Naive thymus-derived CD4-positive, alpha-beta T cell (primary cell): Measurements from ENCODE around the gene TMOD3. TPM values are rescaled to one million over a fixed set of nuclear protein-coding genes. Genes with fewer than 3 reads are reported as not detected.
"Not testable (repeated sequence)": the region's sequence is repeated elsewhere in the genome, so short reads cannot be mapped to it uniquely, and the experiment has no call there.

Experiments used
- ATAC-seq: fragments of 150-1000 bp; cut with Tn5 transposase; 2 replicates; pipeline ENCODE4 v1.10.0; 2021; ENCODE audit warnings: mild to moderate bottlenecking, moderate library complexity
- CTCF ChIA-PET: fragments of 350-600 bp; sonication (Branson Sonifier 250); formaldehyde crosslinking; loops from one replicate; lab custom pipeline; 2021; ENCODE audit warnings: antibody characterized with exemption; lab: Charles Lee
- POLR2A ChIA-PET: fragments of 350-600 bp; sonication (Branson Sonifier 250); formaldehyde crosslinking; loops from one replicate; lab custom pipeline; 2021; ENCODE audit warnings: antibody characterized with exemption, inconsistent platforms; lab: Charles Lee
- DNase-seq, 9 donors: peaks; one replicate each; pipeline versions ENCODE4 v3.0.0 to v3.0.0-alpha.2; 2020 to 2022; ENCODE audit warnings: mixed read lengths in 1 of 9
- H3K27ac ChIP-seq: one replicate; pipeline ENCODE4 v1.7.0; 2013; ENCODE audit warnings: mild to moderate bottlenecking, low read depth, low read length, moderate library complexity
- H3K27me3 ChIP-seq, 2 donors: one replicate each; pipeline ENCODE4 v1.7.0; 2013; ENCODE audit warnings: low read length in 2 of 2, mild to moderate bottlenecking in 2 of 2, moderate library complexity in 2 of 2; ENCODE audit not compliant: control insufficient read depth in 2 of 2, insufficient read depth in 2 of 2
- H3K36me3 ChIP-seq, 3 experiments: 1 replicate in 2 of 3; 2 replicates in 1 of 3; pipeline ENCODE4 v1.7.0; 2013; ENCODE audit warnings: low read length in 3 of 3, mild to moderate bottlenecking in 3 of 3, moderate library complexity in 1 of 3; ENCODE audit not compliant: insufficient read depth in 3 of 3, control insufficient read depth in 2 of 3
- H3K4me1 ChIP-seq, 2 donors: one replicate each; pipeline ENCODE4 v1.7.0; 2013; ENCODE audit warnings: low read length in 2 of 2, mild to moderate bottlenecking in 2 of 2, moderate library complexity in 1 of 2; ENCODE audit not compliant: control insufficient read depth in 2 of 2, insufficient read depth in 2 of 2
- H3K4me3 ChIP-seq: 2 replicates; pipeline ENCODE4 v1.7.0; 2013; ENCODE audit warnings: mild to moderate bottlenecking, low read length
- H3K9me3 ChIP-seq, 3 experiments: 1 replicate in 2 of 3; 2 replicates in 1 of 3; pipeline ENCODE4 v1.7.0; 2013; ENCODE audit warnings: low read length in 3 of 3; ENCODE audit not compliant: control insufficient read depth in 2 of 3
- H3K27ac Mint-ChIP-seq, 9 donors: one replicate each; pipeline ENCODE4 v1.8.0; 2020 to 2022; ENCODE audit warnings: mixed read lengths in 9 of 9, mild to moderate bottlenecking in 8 of 9, moderate library complexity in 5 of 9, inconsistent platforms in 2 of 9
- H3K27me3 Mint-ChIP-seq, 5 donors: one replicate each; pipeline ENCODE4 v1.8.0; 2021 to 2022; ENCODE audit warnings: mixed read lengths in 5 of 5, mild to moderate bottlenecking in 1 of 5
- H3K36me3 Mint-ChIP-seq, 5 donors: one replicate each; pipeline ENCODE4 v1.8.0; 2020 to 2022; ENCODE audit warnings: mixed read lengths in 5 of 5, mild to moderate bottlenecking in 3 of 5, inconsistent platforms in 1 of 5
- H3K4me1 Mint-ChIP-seq, 7 donors: one replicate each; pipeline ENCODE4 v1.8.0; 2020 to 2022; ENCODE audit warnings: mixed read lengths in 7 of 7, mild to moderate bottlenecking in 3 of 7, inconsistent platforms in 1 of 7
- H3K4me3 Mint-ChIP-seq, 10 donors: one replicate each; pipeline ENCODE4 v1.8.0; 2020 to 2022; ENCODE audit warnings: mild to moderate bottlenecking in 10 of 10, mixed read lengths in 10 of 10, moderate library complexity in 6 of 10, inconsistent platforms in 2 of 10
- H3K9me3 Mint-ChIP-seq, 11 donors: one replicate each; pipeline ENCODE4 v1.8.0; 2020 to 2022; ENCODE audit warnings: mixed read lengths in 11 of 11, mild to moderate bottlenecking in 4 of 11, inconsistent platforms in 1 of 11, moderate library complexity in 1 of 11
- intact Hi-C, 2 donors: fragments of 100-400 bp; cut with micrococcal nuclease; formaldehyde crosslinking; loops; one replicate each; pipeline ENCODE4 v1.15.1; 2023
- polyA plus RNA-seq, 2 donors: library from polyadenylated mRNA; unstranded; fragments of 300-500 nt; fragmentation: Illumina TruSeq; gene quantifications; one replicate each; pipeline ENCODE4 v1.2.3, GENCODE V29; 2021
- total RNA-seq, 6 experiments: library from RNA in 5 of 6; stranded (reverse) in 5 of 6; gene quantifications; 1 replicate in 5 of 6; 2 replicates in 1 of 6; pipeline ENCODE4 v1.2.3 and lab custom pipeline; 2021 to 2026

Gene TMOD3
- 10 to 100 TPM; 46.5 to 75.9 (median 50.4) TPM for total RNA-seq
- polyA plus RNA-seq: 10 to 100 TPM; 25.5 to 25.6 TPM
- total RNA-seq (lab: John Stamatoyannopoulos, UW): 91.4 reads per million, percentile 83 among the genes with 10 or more reads in this experiment

DNA sequence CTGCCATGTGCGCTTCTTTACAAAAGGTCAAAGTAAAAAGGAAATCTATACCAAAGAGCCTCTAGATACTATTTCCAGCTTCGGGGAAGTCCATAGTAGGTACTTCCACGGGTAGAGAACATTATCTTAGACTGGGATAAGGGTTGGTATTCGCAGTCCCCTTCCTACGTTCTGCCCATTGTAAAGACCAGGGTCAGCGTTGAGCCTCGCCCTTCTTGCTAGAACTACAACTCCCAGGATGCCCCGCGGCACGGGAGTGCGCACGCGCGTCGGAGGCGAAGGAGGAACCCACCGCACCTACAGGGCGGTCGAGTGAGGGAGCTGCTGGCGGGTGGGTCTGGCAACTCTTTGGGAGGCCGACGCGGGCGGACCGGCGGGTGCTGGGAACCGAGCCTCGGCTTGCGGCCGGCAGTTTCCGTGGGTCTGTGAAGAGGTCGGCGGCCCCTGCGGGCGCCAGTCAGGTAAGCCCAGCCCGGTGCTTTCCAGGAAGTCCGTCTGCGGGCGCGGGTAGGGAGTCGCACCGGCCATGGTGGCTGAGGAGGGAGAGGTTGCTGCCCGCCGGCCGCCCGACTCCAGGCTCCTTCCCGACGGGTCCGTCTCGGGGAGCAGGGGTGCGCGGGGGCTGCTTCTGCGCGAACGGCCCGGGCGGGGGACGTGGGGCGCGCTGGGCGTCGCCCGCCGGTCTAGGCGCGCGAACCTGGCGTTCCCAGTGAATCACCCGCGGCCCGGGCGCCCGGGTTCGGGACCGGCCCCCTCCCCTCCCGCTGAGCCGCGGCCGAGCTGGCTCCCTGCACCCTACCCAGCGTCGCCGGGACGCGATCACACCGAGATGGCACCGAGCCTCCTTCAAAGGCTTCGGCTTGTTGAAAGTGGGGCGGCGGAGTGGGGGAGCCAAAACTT lies at the start of gene TMOD3:
Gene TMOD3 (plus strand): TSS at position 278 of the 900 bp plus-strand sequence. CDS start 33,232 bp downstream, outside the sequence.
- intact Hi-C loops: loop anchor here (1.0 to 10.0 kb wide), 12 partner anchors 8 to 698 kb away; partner anchors contain the start of genes LEO1 (in 2 of the 2), LYSMD2 (in 2 of the 2), MYO5A (in 1 of the 2) and TMOD2 (in 1 of the 2)
- H3K9me3 ChIP-seq: no peaks in the 10 kb centered on the region
- Mint-ChIP-seq H3K27me3 (peaks cover 0 to 8% (median 0%) of the 10 kb centered on the region in 5 donors), H3K36me3 (peaks cover 0 to 1% (median 0%) of the 10 kb centered on the region in 5 donors), H3K9me3 (peaks cover 0 to 2% (median 0%) of the 10 kb centered on the region in 11 donors), H3K27ac (peak within 1 kb of the TSS; percentile 87 to 97 (median 94)), H3K4me1 (peaks cover 30 to 51% (median 41%) of the 10 kb centered on the region in 7 donors), H3K4me3 (peak within 1 kb of the TSS; percentile 94 to 99 (median 98))
- H3K36me3 ChIP-seq: peaks cover 0 to 4% (median 0%) of the 10 kb centered on the region in 3 experiments
- peak within 1 kb of the TSS; percentile 93 for H3K4me3 ChIP-seq
- ATAC-seq (peak; percentile 94), DNase-seq (peak; percentile 79 to 94 (median 84))
- ChIA-PET CTCF (interaction anchor here (0.6 kb wide), 1 partner anchor 179 kb away, joined by 5 read pairs; no protein-coding TSS in a partner anchor), POLR2A (interaction anchor here (1.0 to 2.5 kb wide), 4 partner anchors 12 to 96 kb away, joined by 3 to 7 read pairs (median 3); no protein-coding TSS in a partner anchor)
- H3K4me1 ChIP-seq: peaks cover 21 to 26% of the 10 kb centered on the region in 2 donors
- no peaks in the 10 kb centered on the region for H3K27me3 ChIP-seq
- peak within 1 kb of the TSS; percentile 85 for H3K27ac ChIP-seq

DNA sequence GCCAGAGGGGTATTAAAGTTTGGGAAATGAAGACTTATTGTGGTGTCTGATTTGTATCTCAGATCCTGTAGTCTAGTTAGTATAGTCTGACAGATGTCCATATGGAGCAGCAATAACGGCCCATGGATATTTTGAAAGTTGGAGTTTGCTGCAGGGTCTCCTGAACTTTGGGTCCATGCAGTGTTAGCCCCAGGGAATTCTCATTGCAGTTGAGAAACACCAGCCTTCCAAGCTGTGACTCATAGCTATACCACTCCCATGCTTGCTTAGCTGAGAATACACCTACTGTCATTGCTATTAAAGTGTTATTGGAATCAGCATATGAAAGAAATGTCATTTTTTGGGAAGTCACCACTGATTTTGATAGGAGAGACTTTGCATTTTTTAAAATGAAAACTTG lies 48.8 kb upstream of the TMOD3 start:
- H3K27me3 ChIP-seq: no peaks in the 10 kb centered on the region
- CTCF ChIA-PET: interaction anchor here (0.8 kb wide), 1 partner anchor 131 kb away, joined by 6 read pairs; no protein-coding TSS in a partner anchor
- H3K4me3 ChIP-seq: no peak overlapping the region
- POLR2A ChIA-PET: interaction anchor here (1.0 to 1.6 kb wide), 2 partner anchors 44 to 131 kb away, joined by 4 read pairs; no protein-coding TSS in a partner anchor
- DNase-seq (no peak), ATAC-seq (no peak)
- intact Hi-C loops: no loop called here
- H3K4me3 Mint-ChIP-seq: no peak overlapping the region
- H3K27ac ChIP-seq: no peak overlapping the region
- H3K4me1 ChIP-seq: no peaks in the 10 kb centered on the region
- peaks cover 0 to 12% (median 5%) of the 10 kb centered on the region in 7 donors for H3K4me1 Mint-ChIP-seq
- peaks cover 4 to 60% (median 45%) of the 10 kb centered on the region in 5 donors for H3K36me3 Mint-ChIP-seq
- no peak overlapping the region for H3K27ac Mint-ChIP-seq
- peaks cover 0 to 6% (median 0%) of the 10 kb centered on the region in 11 donors for H3K9me3 Mint-ChIP-seq
- peaks cover 0 to 27% (median 7%) of the 10 kb centered on the region in 3 experiments for H3K36me3 ChIP-seq
- H3K9me3 ChIP-seq: no peaks in the 10 kb centered on the region
- H3K27me3 Mint-ChIP-seq: no peaks in the 10 kb centered on the region

DNA sequence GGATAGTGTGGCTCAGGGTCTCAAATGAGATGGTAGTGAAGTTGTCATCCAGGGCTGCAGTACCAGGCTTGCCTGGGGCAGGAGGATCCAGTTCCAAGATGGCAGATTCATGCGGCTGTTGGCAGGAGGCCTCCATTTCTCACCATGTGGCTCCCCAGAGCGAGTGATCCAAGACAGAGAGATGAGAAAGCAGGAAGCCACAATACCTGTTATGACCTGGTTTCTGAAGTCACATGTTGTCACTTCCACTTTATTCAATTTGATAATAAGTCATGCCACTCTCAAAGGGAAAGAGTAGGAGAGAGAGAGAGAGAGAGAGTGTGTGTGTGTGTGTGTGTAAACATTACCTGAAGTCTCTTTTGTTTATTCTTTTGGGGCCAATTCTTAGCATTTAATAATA lies 47.9 kb upstream of the TMOD3 start:
- H3K4me1 ChIP-seq: no peaks in the 10 kb centered on the region
- Mint-ChIP-seq H3K4me1 (peaks cover 0 to 6% (median 0%) of the 10 kb centered on the region in 7 donors), H3K27me3 (no peaks in the 10 kb centered on the region), H3K27ac (no peak overlapping the region), H3K9me3 (peaks cover 0 to 6% (median 0%) of the 10 kb centered on the region in 11 donors), H3K36me3 (peaks cover 4 to 63% (median 42%) of the 10 kb centered on the region in 5 donors), H3K4me3 (no peak overlapping the region)
- no peak for DNase-seq
- peaks cover 0 to 27% (median 7%) of the 10 kb centered on the region in 3 experiments for H3K36me3 ChIP-seq
- no peak overlapping the region for H3K27ac ChIP-seq
- intact Hi-C loops: no loop called here
- ATAC-seq: no peak
- no peaks in the 10 kb centered on the region for H3K27me3 ChIP-seq
- no peaks in the 10 kb centered on the region for H3K9me3 ChIP-seq
- no peak overlapping the region for H3K4me3 ChIP-seq
- ChIA-PET CTCF (no interaction called here), POLR2A (no interaction called here)

DNA sequence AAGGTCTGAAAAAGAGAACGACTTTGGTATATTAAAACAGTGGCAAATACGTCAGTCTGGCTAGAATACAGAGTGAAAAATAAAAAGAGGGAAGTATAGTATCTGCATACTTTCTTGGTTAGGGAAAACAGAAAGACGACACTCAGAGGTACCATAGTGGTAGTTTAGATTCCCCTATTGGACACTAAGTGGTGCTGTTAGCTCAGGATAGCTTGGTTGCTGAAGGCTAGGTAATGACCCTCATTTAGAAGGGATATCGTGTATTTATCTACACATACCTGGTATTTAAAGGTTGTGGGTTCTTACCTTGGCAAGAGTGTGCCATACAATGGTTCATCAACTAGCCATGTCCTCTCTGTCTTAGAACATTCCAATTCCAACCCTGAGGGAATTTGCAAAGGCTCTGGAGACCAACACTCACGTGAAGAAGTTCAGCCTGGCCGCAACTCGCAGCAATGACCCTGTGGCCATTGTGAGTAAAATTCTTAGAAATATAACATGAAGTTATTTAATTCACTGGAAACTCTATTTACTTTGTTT lies 47.0 kb upstream of the TMOD3 start:
- Histone ChIP-seq H3K4me1 (no peaks in the 10 kb centered on the region), H3K4me3 (no peak overlapping the region), H3K27ac (no peak overlapping the region), H3K36me3 (peaks cover 0 to 27% (median 7%) of the 10 kb centered on the region in 3 experiments), H3K9me3 (no peaks in the 10 kb centered on the region), H3K27me3 (no peaks in the 10 kb centered on the region)
- peaks cover 4 to 67% (median 45%) of the 10 kb centered on the region in 5 donors for H3K36me3 Mint-ChIP-seq
- H3K27ac Mint-ChIP-seq: no peak overlapping the region
- peaks cover 0 to 6% (median 0%) of the 10 kb centered on the region in 11 donors for H3K9me3 Mint-ChIP-seq
- intact Hi-C loops: no loop called here
- ATAC-seq (no peak), DNase-seq (no peak)
- H3K27me3 Mint-ChIP-seq: no peaks in the 10 kb centered on the region
- CTCF ChIA-PET: interaction anchor here (1.0 kb wide), 1 partner anchor 132 kb away, joined by 3 read pairs; no protein-coding TSS in a partner anchor
- no peak overlapping the region for H3K4me3 Mint-ChIP-seq
- peaks cover 0 to 4% (median 0%) of the 10 kb centered on the region in 7 donors for H3K4me1 Mint-ChIP-seq
- POLR2A ChIA-PET: no interaction called here

DNA sequence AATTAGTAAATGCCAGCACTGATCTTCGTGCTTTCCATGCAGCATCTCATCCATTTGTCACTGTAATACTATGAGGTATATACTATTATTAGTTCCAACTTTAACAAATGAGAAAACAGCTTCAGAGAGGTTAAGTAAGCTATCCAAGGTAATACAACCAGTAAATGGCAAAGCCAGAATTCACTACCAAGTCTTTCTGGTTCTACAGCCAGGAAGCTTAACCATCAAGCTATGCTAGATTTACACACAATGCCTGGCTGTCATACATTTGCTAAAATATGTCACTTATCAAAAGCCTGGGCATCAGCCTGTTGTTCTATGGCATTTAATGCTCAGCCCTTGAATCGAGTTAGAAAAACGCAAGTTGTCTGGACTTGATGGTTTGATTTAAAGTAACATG lies 45.5 kb upstream of the TMOD3 start:
- Histone ChIP-seq H3K9me3 (no peaks in the 10 kb centered on the region), H3K4me1 (no peaks in the 10 kb centered on the region), H3K27ac (no peak overlapping the region), H3K36me3 (peaks cover 0 to 31% (median 7%) of the 10 kb centered on the region in 3 experiments), H3K4me3 (no peak overlapping the region), H3K27me3 (no peaks in the 10 kb centered on the region)
- Mint-ChIP-seq H3K36me3 (peaks cover 4 to 74% (median 54%) of the 10 kb centered on the region in 5 donors), H3K27me3 (no peaks in the 10 kb centered on the region), H3K4me3 (no peak overlapping the region), H3K9me3 (peaks cover 0 to 6% (median 0%) of the 10 kb centered on the region in 11 donors), H3K27ac (no peak overlapping the region), H3K4me1 (peaks cover 0 to 4% (median 0%) of the 10 kb centered on the region in 7 donors)
- CTCF ChIA-PET: interaction anchor here (1.0 kb wide), 1 partner anchor 134 kb away, joined by 3 read pairs; no protein-coding TSS in a partner anchor
- DNase-seq: no peak
- intact Hi-C loops: no loop called here
- POLR2A ChIA-PET: interaction anchor here (0.6 kb wide), 1 partner anchor 274 kb away, joined by 4 read pairs; no protein-coding TSS in a partner anchor
- no peak for ATAC-seq

DNA sequence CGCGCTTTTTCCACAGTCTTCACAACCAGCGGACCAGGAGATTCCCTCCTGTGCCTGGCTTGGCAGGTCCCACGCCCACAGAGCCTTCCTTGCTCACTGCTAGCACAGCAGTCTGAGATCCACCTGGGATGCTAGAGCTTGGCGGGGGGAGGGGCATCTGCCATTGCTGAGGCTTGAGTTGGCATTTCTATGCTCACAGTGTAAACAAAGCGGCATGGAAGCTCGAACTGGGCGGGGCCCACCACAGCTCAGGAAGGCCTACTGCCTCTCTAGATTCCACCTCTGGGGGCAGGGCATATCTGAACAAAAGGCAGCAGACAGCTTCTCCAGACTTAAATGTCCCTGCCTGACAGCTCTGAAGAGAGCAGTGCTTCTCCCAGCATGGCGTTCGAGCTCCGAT lies 42.3 kb upstream of the TMOD3 start:
- H3K27ac Mint-ChIP-seq, H3K27me3 ChIP-seq, H3K4me3 ChIP-seq, H3K4me1 Mint-ChIP-seq, H3K27me3 Mint-ChIP-seq, DNase-seq, CTCF ChIA-PET, H3K4me1 ChIP-seq, H3K9me3 ChIP-seq, ATAC-seq, POLR2A ChIA-PET, H3K27ac ChIP-seq, H3K4me3 Mint-ChIP-seq, intact Hi-C loops: not testable (repeated sequence)
- H3K36me3 ChIP-seq: peaks cover 0 to 23% (median 0%) of the 10 kb centered on the region in 3 experiments
- Mint-ChIP-seq H3K36me3 (peaks cover 2 to 62% (median 37%) of the 10 kb centered on the region in 5 donors), H3K9me3 (peaks cover 0 to 17% (median 3%) of the 10 kb centered on the region in 11 donors)
